Ecto neural progenitor cell (in vitro differentiated cells): ENCODE measurements around the gene GABBR1.

Experiments used
- DNase-seq: peaks from one replicate; pipeline ENCODE4 v3.0.0-alpha.2; 2018; ENCODE audit warnings: low spot score

GABBR1 gene

GRCh38 chr6:29653452-29654038, 20.6 kb upstream of the GABBR1 start:
- no peak for DNase-seq

DNA sequence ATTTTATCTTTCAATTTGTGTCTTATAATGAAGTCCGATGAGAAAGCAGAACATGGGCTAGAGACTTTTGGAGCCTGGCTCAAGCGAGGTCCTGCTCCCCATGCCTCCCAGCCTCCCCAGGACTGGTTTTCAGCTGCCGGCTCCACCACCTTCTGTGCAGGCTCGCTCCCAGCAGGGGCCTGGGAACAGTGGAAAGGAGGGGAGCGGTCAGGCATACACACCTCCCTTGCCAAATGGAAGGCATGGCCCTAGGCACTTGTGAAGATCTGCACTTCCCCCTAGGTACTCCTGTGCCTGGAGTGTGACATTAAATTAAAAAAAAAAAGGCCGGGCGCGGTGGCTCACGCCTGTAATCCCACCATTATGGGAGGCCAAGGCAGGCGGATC, 19.2 kb upstream of the GABBR1 start:
- no peak for DNase-seq

DNA sequence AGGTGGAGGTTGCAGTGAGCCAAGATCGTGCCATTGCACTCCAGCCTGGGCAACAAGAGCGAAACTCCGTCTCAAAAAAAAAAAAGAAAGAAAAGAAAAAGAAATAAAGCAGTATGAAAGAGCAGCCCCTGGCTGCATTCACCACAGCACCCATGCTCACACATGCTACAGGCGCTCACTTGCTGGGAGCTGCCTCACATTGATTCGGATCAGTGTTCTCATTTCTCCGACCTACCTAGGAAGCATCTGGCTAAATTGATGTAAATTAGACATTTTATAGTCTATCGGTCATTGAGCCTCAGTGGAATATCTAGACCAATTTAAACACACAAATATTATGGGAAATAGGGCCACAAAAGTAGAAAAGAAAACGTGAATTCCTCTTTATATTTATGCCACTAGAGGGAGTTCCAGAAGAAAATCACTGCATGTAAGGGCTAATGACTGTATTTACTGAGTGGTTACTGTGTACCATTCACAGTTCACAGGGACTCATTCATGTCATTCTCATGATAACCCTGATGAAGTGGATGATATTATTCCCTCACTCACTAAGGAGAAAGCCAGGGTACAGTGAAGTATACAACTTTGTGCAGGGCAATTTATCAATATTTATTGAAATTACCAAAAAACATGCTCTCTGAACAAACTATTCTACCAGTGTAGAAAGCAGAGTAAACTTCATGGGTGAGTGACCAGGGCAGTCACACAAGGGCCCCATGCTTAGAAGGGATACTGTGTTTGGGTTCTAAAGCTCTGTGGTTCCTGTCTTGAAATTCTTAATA, 18.6 kb upstream of the GABBR1 start:
- no peak for DNase-seq

DNA sequence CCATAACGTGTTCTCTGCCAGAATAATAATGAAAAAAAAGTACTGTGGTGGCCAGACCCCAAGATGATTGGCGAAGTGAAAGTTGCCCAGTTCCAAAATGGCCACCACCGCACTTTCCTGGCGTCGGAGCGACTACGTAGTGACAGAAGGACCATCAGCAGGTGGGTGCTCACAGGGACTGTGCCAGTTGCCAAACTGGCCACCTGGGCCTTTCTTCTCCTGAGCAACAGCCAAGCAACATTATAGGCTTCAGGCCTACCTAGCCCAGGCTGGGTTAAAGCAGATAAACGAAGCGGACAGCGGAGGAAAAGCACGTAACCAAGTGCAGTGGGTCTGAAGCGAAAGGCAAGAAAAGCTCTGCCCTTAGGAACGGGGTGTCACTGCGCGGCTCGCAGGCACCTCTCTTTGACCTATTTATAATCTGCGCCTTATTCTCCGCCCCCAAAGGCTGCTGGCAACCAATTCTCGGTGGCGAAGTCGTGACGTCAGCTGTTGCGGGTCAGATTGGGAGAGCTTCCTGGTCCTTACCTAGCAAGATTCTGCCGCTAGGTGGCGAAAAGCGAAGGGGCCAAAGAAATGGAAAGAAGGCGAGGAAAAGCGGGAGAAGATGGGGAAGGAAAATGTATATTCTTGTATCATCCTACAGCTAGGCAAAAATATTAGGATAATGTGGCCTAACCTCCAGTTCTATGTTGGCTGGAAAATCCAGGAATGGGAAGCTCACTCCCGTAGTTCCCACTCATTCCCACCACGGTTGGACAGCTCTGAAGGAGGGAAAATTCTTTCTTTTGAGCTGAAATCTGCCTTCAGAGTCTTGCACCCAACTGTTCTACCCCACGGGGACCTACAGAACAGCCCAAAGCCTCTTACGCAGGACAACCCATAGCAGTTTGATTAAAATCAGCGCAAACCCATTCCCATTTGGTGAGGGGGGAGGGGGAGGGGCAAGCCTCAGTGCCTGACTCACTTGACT, 17.0 kb upstream of the GABBR1 start:
- DNase-seq, result peak; percentile 97

GRCh38 chr6:29647927-29648642, 15.1 kb upstream of the GABBR1 start:
- DNase-seq, result no peak

GRCh38 chr6:29641430-29642148, 8.6 kb upstream of the GABBR1 start:
- no peak for DNase-seq

DNA sequence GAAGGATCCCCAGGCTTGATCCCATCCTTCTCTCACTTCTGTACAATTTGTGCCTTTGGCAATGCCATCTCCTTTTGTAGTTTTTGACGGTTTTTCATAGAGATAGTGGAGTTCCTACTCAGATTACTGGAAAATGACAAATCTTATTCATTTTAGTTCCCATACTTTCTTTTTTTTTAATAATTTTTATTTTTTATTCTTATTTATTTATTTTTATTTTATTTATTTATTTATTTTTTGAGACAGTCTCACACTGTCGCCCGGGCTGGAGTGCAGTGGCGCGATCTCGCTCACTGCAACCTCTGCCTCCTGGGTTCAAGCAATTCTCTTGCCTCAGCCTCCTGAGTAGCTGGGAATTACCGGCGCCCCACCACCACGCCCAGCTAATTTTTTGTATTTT, 4.3 kb upstream of the GABBR1 start:
- DNase-seq, result no peak

- no peak for DNase-seq
Measured at GRCh38 chr6:29633534-29633905, 537 bp upstream of the GABBR1 start.

DNA sequence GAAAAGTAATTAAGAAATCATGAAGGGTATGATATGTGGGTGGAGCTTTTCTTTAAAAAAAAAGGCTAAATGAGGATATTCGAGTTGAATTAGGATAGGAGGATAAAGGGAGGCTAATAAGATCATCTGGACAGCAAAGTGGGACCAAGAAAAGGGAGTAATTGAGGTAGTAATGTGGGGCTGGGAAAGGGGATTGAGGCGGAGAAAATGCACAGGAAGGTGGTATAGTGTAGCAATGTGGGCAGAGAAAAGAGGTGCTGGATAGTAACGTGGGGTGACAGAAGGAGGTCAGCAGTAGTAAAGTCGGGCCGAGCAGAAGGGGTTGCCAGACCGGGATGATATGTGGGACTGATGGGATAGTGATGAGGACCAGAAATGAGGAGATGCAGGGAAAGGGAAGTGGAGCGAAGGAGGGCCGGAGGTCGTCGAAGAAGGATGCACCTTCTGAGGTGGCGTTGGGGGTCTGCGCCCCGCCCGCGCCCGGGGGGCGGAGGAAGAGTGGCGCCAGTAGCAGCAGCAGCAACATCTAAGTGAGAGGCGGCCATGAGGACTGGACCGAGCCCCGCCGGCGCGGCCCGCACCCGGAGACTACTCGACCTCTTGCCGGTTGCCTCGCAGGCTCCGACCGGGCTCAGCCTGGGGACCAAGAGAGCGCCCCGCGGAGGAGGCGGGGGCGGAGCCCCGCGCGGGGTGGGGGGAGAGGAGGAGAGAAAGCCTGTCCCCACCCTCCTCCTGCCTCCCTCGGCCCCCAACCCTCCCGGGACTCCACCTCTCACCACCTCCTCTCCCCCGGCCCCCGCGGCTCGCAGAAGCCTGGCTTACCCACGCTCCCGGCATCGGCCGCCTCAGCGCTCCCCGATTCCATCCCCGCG, 887 bp downstream of the GABBR1 start:
- DNase-seq, result peak; percentile 83

DNA sequence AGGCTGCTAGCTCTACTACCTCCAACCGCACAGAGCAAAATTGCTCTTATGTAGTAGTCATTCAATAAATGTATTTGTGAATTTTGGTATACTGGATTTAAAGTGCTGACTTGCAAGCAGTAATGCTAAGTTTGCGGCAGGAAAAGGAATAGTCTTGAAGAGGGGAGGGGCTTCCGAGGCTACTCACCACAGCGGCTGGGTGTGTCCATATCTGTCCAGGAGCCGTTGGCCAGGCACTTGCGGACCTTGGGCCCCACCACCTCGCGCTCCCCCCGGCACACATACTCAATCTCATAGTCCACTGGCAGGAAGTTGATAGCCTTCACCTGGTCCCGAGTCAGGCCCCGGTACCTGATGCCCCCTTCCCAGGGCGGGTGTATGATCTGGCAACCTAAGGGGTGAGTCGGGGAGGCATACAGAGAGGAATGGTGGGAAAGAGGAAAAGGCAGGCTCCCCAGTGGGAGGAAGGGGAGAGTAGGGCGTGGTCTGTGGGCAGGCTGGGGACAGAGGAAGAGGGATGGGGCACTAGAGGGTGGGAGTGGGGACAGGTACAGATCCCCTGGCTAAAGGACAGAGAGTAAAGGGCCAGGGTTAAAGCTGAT, 1.7 kb downstream of the GABBR1 start:
- DNase-seq, result peak; percentile 56

DNA sequence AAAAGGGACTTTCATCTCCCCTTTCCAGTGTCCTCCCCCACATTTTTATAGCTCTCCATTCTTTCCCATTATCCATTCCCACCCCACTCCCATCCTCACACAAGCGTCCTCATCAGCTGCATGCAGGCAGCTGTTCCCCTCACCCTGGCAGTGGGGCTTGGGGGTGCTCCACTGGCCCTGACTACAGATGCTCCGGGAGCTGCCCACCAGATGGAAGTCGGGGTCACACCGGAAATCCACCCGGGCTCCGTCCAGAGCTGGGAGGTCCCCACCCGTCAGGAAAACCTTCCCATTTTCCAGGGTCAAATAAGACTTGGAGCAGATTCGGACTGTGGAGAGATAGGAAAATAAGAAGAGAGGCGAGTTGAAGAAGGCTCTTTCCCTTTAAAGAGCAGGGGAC, 2.7 kb downstream of the GABBR1 start:
- DNase-seq, result no peak

- DNase-seq, result no peak
Measured at GRCh38 chr6:29629571-29629970, 3.4 kb downstream of the GABBR1 start.

DNA sequence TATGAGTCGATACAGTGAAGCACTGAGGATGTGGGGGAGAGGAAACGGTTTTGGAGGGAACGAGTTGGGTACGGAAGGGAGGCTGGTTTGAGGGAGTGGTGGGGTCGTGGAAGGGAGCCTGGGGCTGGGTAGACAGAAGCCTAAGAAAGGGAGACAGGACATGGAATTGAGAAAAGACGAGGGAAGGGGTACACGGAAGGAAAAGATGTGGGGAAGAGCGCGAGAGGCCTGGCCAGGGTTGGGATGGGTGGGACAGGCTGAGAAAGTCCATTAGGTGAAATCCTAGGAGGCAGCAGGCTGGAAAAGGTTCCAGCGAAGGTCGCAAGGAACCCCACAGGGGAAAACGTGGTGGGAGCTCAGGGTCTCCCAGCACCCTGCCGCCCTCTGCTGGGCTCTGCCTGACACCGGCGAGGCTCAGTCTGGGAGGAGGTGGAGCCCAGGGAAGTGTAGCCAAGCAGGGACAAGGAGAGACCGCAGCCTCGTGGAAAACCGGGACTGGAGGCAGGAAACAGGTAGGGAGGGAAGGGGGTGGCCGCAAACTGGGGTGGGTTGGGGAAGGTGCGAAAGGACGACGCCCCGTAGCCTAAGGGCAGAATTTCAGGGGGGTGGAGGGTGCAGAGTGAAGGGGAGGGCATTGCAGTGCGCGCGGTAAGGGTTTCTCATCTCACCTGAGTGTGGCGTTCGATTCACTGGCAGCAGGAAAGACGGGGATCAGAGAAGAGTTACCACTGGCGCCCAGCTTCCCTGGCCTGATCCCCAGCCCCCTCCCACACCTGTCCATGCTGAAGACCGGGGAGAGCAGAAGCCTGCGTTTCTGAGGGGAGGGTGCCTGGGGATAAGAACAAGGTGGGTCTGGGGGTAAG, 4.3 kb downstream of the GABBR1 start:
- DNase-seq, result peak; percentile 88

- DNase-seq, result peak; percentile 88
Measured at GRCh38 chr6:29627755-29628418, 5.1 kb downstream of the GABBR1 start.

GRCh38 chr6:29626948-29627754, 5.8 kb downstream of the GABBR1 start:
- DNase-seq, result peak; percentile 58

DNA sequence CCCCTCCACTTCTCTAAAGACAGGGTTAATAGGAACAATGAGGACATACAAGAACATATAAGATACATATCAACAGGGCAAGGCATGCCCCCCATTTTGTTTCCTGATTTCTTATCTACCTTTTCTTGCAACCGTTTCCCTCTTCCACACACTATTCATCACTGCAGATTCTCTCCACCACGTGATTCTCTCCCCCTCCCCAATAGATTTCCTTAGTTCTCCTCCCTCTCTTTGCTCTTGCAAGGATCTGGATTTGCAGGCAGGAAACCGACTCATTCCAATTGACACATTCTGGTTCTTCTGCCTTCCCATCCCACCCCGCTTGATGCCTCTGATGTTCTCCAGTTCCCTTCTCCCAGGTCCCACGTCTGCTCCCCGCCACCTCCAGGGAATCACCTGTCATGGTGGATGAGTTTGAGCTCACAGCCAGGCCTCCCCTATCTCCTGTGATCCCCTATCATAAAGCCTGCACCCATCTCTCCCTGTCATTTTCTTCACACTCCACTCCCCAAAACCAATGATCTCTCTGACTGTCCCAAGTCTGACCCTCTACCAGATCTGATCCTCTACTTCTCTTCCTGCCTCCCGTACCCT, 7.5 kb downstream of the GABBR1 start:
- no peak for DNase-seq

DNA sequence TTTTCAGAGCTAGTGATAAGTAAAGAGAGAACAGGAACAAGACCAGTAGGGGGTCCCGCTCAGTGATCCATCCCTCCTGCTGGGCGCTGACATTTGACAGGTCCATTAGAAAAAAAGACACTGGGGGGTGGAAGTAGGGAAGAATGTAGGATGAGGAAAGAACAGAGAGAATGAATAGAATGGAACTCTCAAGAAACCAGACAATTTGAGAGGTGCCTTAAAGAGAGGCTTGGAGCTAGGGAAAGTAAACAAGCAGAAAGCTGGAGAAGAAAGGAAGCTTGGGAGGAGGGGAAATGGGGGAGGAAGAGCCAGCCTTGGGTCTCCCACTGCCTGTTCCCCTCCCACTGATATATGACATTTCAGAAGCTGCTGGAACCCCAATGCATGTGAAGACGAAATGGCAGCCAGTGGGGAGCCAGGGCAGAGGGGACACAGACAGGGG, 8.4 kb downstream of the GABBR1 start:
- DNase-seq, result no peak
